ENCODE results near the gene TAAR5.
"Not testable (repeated sequence)": the region's sequence is repeated elsewhere in the genome, so short reads cannot be mapped to it uniquely, and the experiment has no call there.

Gene TAAR5

DNA sequence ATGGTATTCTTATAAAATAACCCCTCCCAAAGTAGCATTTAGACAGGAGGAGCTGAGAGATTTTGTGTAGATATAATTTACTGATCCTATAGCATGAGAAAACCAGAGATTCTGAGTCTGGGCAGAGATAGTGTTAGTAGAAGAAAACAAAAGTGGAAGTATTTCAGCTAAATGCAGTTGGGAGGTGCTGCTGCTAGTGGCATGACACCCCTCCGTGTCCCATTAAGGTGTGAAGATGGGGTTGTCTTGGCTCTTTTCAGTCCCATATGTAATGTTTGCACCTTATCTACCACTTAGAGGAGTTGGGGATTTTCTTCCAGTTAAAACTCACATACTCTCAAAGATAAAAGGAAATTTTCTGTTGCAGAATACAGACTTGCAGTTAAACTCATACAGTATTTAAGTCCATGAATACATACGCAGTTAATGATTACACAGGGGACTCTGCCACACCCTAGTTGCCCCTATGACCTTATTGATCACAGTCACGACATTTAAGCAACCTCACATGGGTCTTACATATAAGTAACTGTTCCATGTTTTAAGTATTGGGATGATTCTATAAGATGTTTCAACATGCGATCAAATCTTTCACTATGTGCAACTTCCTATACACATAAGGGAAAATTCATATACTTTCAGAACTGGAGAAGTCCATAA is 23.0 kb upstream of the TAAR5 start:
- Histone ChIP-seq H3K4me1 (peaks cover 0 to 3% (median 0%) of the 10 kb centered on the region in 10 experiments; a peak in 1 of 20 replicates), H3K9ac (no peak overlapping the region), H3K36me3 (no peaks in the 10 kb centered on the region), H3K27me3 (no peaks in the 10 kb centered on the region), H3K9me3 (replicated peaks in 1 of 11) (no peaks in the 10 kb centered on the region), H3K27ac (no peak overlapping the region), H3K4me3 (no peak overlapping the region), H3K4me2 (no peak overlapping the region), H4K20me1 (no peaks in the 10 kb centered on the region)
- no peak for TF ChIP-seq Cebpa-rat (IDR thresholded peaks at IDR 0.05)

- Histone ChIP-seq H3K4me1 (peaks cover 0 to 3% (median 0%) of the 10 kb centered on the region in 10 experiments; a peak in 1 of 20 replicates), H3K9ac (no peak overlapping the region), H3K4me2 (no peak overlapping the region), H3K4me3 (no peak overlapping the region), H4K20me1 (no peaks in the 10 kb centered on the region), H3K27ac (no peak overlapping the region), H3K27me3 (no peaks in the 10 kb centered on the region), H3K9me3 (replicated peaks in 1 of 11) (no peaks in the 10 kb centered on the region), H3K36me3 (no peaks in the 10 kb centered on the region)
- TF ChIP-seq Cebpa-rat (IDR thresholded peaks at IDR 0.05) = no peak
Observed at GRCh38 chr6:132611616-132612015, 22.1 kb upstream of the TAAR5 start.

DNA sequence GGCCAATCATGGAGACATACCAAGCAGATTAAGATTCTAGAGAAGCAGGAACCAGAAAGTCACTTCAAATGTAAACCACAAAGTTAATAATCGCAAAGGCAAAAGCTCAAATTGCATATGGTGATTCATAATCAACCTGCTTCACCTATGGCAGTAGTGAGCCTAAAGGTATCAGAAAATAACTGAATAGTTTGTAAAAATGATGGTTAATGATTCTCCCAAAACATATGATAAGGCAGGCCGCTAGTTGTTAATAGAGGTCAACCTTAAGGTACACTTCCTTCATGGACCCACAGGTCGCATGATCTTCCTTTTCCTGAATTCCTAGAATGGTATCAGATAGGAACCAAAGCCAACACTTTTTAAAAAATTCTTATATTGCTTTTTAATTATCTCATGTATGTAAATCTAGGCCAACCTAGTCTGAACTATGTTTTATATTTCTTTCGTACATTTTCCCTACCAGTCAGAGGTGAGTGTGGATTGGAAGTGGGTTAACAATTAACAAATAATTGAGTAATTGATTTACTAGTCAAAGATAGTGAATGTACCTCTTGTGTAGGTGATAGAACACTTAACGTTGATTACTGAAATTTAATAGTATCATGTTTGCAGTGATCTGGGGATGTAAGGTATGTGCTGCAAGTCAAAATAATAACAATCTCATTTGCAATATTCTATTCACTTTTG is 18.1 kb upstream of the TAAR5 start:
- Histone ChIP-seq H3K36me3 (no peaks in the 10 kb centered on the region), H3K27ac (no peak overlapping the region), H4K20me1 (no peaks in the 10 kb centered on the region), H3K9me3 (replicated peaks in 1 of 11) (no peaks in the 10 kb centered on the region), H3K4me1 (no peaks in the 10 kb centered on the region), H3K4me3 (no peak overlapping the region), H3K9ac (no peak overlapping the region), H3K27me3 (no peaks in the 10 kb centered on the region), H3K4me2 (no peak overlapping the region)
- TF ChIP-seq Cebpa-rat (IDR thresholded peaks at IDR 0.05) = no peak

DNA sequence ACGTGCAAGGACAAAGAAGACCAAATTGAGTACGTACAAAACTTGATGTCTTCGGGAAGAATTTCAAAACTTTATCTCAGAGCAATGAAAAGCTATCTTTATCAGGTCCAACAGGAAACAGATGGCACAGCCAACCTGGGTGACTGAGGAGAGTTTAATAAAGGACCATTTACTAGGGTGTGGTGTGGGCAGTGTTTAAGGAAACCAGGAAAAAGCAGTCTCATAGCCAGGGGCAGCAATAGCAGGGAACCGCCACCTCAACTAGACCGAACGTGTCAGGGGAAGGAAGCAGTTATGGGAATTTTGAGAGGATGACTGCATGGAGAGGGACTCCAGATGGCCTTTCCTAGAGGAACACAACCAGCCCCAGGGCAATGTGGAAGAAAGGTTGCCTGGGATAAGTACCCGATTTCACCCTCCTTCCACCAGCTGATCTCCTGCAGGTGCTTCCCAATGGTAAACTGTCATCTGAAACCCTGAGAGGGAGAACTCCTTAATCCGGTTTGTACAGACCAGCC is 15.2 kb upstream of the TAAR5 start:
- Histone ChIP-seq H3K4me1 (no peaks in the 10 kb centered on the region), H3K27ac (no peak overlapping the region), H3K36me3 (no peaks in the 10 kb centered on the region), H3K27me3 (no peaks in the 10 kb centered on the region), H4K20me1 (no peaks in the 10 kb centered on the region), H3K4me2 (no peak overlapping the region), H3K4me3 (no peak overlapping the region), H3K9me3 (replicated peaks in 1 of 11) (no peaks in the 10 kb centered on the region), H3K9ac (no peak overlapping the region)
- TF ChIP-seq Cebpa-rat (IDR thresholded peaks at IDR 0.05) = no peak

DNA sequence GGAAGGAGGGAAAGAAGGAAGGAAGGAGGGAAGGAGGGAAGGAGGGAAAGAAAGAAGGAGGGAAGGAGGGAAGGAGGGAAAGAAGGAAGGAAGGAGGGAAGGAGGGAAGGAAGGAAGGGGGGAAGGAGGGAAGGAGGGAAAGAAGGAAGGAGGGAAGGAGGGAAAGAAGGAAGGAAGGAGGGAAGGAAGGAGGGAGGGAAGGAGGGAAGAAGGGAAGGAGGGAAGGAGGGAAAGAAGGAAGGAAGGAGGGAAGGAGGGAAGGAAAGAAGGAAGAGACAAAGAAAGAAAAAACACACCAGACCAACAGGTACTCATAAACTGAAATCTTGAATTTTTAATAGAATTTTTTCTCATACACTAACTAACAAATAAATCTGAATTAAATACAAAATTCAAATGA is 11.4 kb upstream of the TAAR5 start:
- not testable (repeated sequence) for H3K4me2 ChIP-seq; H3K4me3 ChIP-seq; H3K9ac ChIP-seq; H3K4me1 ChIP-seq; H3K36me3 ChIP-seq; H4K20me1 ChIP-seq; H3K27me3 ChIP-seq; H3K9me3 ChIP-seq (replicated peaks in 1 of 11); H3K27ac ChIP-seq

- Histone ChIP-seq H4K20me1 (no peaks in the 10 kb centered on the region), H3K27me3 (no peaks in the 10 kb centered on the region), H3K27ac (no peak overlapping the region), H3K4me2 (no peak overlapping the region), H3K4me1 (peaks cover 0 to under 1% (median 0%) of the 10 kb centered on the region in 10 experiments; a peak in 1 of 20 replicates), H3K36me3 (no peaks in the 10 kb centered on the region), H3K4me3 (no peak overlapping the region), H3K9ac (no peak overlapping the region), H3K9me3 (replicated peaks in 1 of 11) (no peaks in the 10 kb centered on the region)
- no peak for TF ChIP-seq Cebpa-rat (IDR thresholded peaks at IDR 0.05)
Observed at GRCh38 chr6:132598473-132598872, 8.9 kb upstream of the TAAR5 start.

GRCh38 chr6:132596201-132596600 is 6.7 kb upstream of the TAAR5 start:
- H3K27ac ChIP-seq = no peak overlapping the region
- H3K27me3 ChIP-seq = no peaks in the 10 kb centered on the region
- H3K9me3 ChIP-seq (replicated peaks in 1 of 11) = no peaks in the 10 kb centered on the region
- H3K9ac ChIP-seq = no peak overlapping the region
- H3K4me3 ChIP-seq = no peak overlapping the region
- peaks cover 0 to 14% (median 5%) of the 10 kb centered on the region in 10 experiments; a peak in 9 of 20 replicates for H3K4me1 ChIP-seq
- H3K4me2 ChIP-seq = no peak overlapping the region
- no peaks in the 10 kb centered on the region for H3K36me3 ChIP-seq
- no peaks in the 10 kb centered on the region for H4K20me1 ChIP-seq
- TF ChIP-seq Cebpa-rat (IDR thresholded peaks at IDR 0.05) = no peak

GRCh38 chr6:132592855-132593254 is 3.3 kb upstream of the TAAR5 start:
- TF ChIP-seq Cebpa-rat (IDR thresholded peaks at IDR 0.05) = no peak
- H3K27ac ChIP-seq = peak overlapping the region in 1 of 11 experiments; percentile 14; a peak in 2 of 22 replicates

GRCh38 chr6:132590362-132590761 is 821 bp upstream of the TAAR5 start:
- peaks cover 0 to 14% (median 5%) of the 10 kb centered on the region in 10 experiments; a peak in 9 of 20 replicates for H3K4me1 ChIP-seq
- H3K27ac ChIP-seq = no peak overlapping the region
- H3K4me2 ChIP-seq = no peak overlapping the region
- no peak overlapping the region for H3K9ac ChIP-seq
- H3K9me3 ChIP-seq (replicated peaks in 1 of 11) = no peaks in the 10 kb centered on the region
- no peak overlapping the region for H3K4me3 ChIP-seq
- no peak for TF ChIP-seq Cebpa-rat (IDR thresholded peaks at IDR 0.05)
- H4K20me1 ChIP-seq = no peaks in the 10 kb centered on the region
- H3K27me3 ChIP-seq = no peaks in the 10 kb centered on the region
- no peaks in the 10 kb centered on the region for H3K36me3 ChIP-seq

More at GRCh38 chr6:132592855-132593254, 3.3 kb upstream of the TAAR5 start:
- H3K4me1 ChIP-seq = peaks cover 0 to 14% (median 5%) of the 10 kb centered on the region in 10 experiments; a peak in 9 of 20 replicates
- no peaks in the 10 kb centered on the region for H3K9me3 ChIP-seq (replicated peaks in 1 of 11)
- no peak overlapping the region for H3K9ac ChIP-seq
- peak overlapping the region in 5 of 11 experiments; percentile 12 to 51 (median 24); a peak in 10 of 22 replicates for H3K4me2 ChIP-seq
- H3K4me3 ChIP-seq = no peak overlapping the region
- no peaks in the 10 kb centered on the region for H3K36me3 ChIP-seq
- H3K27me3 ChIP-seq = no peaks in the 10 kb centered on the region
- no peaks in the 10 kb centered on the region for H4K20me1 ChIP-seq
